ENCODE data around the gene PARP1. TPM values are rescaled to one million over a fixed set of nuclear protein-coding genes. Genes with fewer than 3 reads are reported as not detected.

The PARP1 gene
- total and polyA plus RNA-seq, 2 experiments from 2014 or later = 46.2 to 70.4 TPM

- in situ Hi-C loops (cut with MboI) = no loop called here
- Histone ChIP-seq H3F3A (ENCODE audit: insufficient read depth) (no peaks in the 10 kb centered on the region), H4K20me1 (ENCODE audit: insufficient read depth) (no peaks in the 10 kb centered on the region), H2AFZ (no peak overlapping the region), H3K79me2 (ENCODE audit: insufficient read depth) (no peaks in the 10 kb centered on the region), H3K27ac (no peak overlapping the region), H3K9ac (no peak overlapping the region), H3K36me3 (ENCODE audit: low read depth) (no peaks in the 10 kb centered on the region), H3K4me1 (ENCODE audit: insufficient read depth) (no peaks in the 10 kb centered on the region), H3K9me3 (ENCODE audit: low read depth) (no peaks in the 10 kb centered on the region), H3K4me3 (no peak overlapping the region), H3K4me2 (ENCODE audit: unreplicated experiment) (no peak overlapping the region), H3K27me3 (replicated peaks; ENCODE audit: insufficient read depth) (peaks cover 31% of the 10 kb centered on the region), H3K9me2 (ENCODE audit: insufficient read depth) (no peaks in the 10 kb centered on the region)
- WGBS, 2 experiments (ENCODE audit: low coverage in 1 of 2, low lambda C conversion rate in 2 of 2, missing lambda C conversion rate in 2 of 2) = 42 to 44% methylated on average over 3 of the region's 3 CpGs
- DNase-seq = no peak
- TF ChIP-seq EZH2 (IDR thresholded peaks at IDR 0.05; ENCODE audit: insufficient read depth, poor library complexity, severe bottlenecking) (no peak), EZH2phosphoT487 (IDR thresholded peaks at IDR 0.05; ENCODE audit: insufficient read depth, low read depth) (no peak)
These were observed 13.0 kb upstream of the PARP1 start for GRCh38 chr1:226420897-226421296.

GRCh38 chr1:226420328-226420727 is 12.4 kb upstream of the PARP1 start:
- Histone ChIP-seq H3K79me2 (ENCODE audit: insufficient read depth) (no peaks in the 10 kb centered on the region), H3F3A (ENCODE audit: insufficient read depth) (no peaks in the 10 kb centered on the region), H3K27me3 (replicated peaks; ENCODE audit: insufficient read depth) (peaks cover 26% of the 10 kb centered on the region), H3K9me2 (ENCODE audit: insufficient read depth) (no peaks in the 10 kb centered on the region), H4K20me1 (ENCODE audit: insufficient read depth) (no peaks in the 10 kb centered on the region), H2AFZ (no peak overlapping the region), H3K36me3 (ENCODE audit: low read depth) (no peaks in the 10 kb centered on the region), H3K27ac (no peak overlapping the region), H3K4me1 (ENCODE audit: insufficient read depth) (no peaks in the 10 kb centered on the region), H3K4me3 (no peak overlapping the region), H3K9ac (no peak overlapping the region), H3K4me2 (ENCODE audit: unreplicated experiment) (no peak overlapping the region), H3K9me3 (ENCODE audit: low read depth) (no peaks in the 10 kb centered on the region)
- in situ Hi-C loops (cut with MboI) = no loop called here
- DNase-seq = no peak
- no peak for TF ChIP-seq EZH2 (IDR thresholded peaks at IDR 0.05; ENCODE audit: insufficient read depth, poor library complexity, severe bottlenecking)
- TF ChIP-seq EZH2phosphoT487 (IDR thresholded peaks at IDR 0.05; ENCODE audit: insufficient read depth, low read depth) = no peak
- 79 to 82% methylated on average over 5 of the region's 5 CpGs for WGBS, 2 experiments (ENCODE audit: low coverage in 1 of 2, low lambda C conversion rate in 2 of 2, missing lambda C conversion rate in 2 of 2)

- H3K36me3 ChIP-seq (ENCODE audit: low read depth) = no peaks in the 10 kb centered on the region
- H3K4me1 ChIP-seq (ENCODE audit: insufficient read depth) = no peaks in the 10 kb centered on the region
- no peak overlapping the region for H3K27ac ChIP-seq
- TF ChIP-seq EZH2 (IDR thresholded peaks at IDR 0.05; ENCODE audit: insufficient read depth, poor library complexity, severe bottlenecking) (no peak), EZH2phosphoT487 (IDR thresholded peaks at IDR 0.05; ENCODE audit: insufficient read depth, low read depth) (no peak)
- DNase-seq = peak; percentile 23
- peaks cover 18% of the 10 kb centered on the region for H3K27me3 ChIP-seq (replicated peaks; ENCODE audit: insufficient read depth)
- 6 to 7% methylated on average over 11 of the region's 11 CpGs for WGBS, 2 experiments (ENCODE audit: low coverage in 1 of 2, low lambda C conversion rate in 2 of 2, missing lambda C conversion rate in 2 of 2)
- in situ Hi-C loops (cut with MboI) = no loop called here
- H3K9ac ChIP-seq = no peak overlapping the region
- no peak overlapping the region for H3K4me3 ChIP-seq
- H2AFZ ChIP-seq = no peak overlapping the region
- H4K20me1 ChIP-seq (ENCODE audit: insufficient read depth) = no peaks in the 10 kb centered on the region
- H3K9me3 ChIP-seq (ENCODE audit: low read depth) = no peaks in the 10 kb centered on the region
- no peaks in the 10 kb centered on the region for H3K9me2 ChIP-seq (ENCODE audit: insufficient read depth)
- no peaks in the 10 kb centered on the region for H3F3A ChIP-seq (ENCODE audit: insufficient read depth)
- H3K79me2 ChIP-seq (ENCODE audit: insufficient read depth) = no peaks in the 10 kb centered on the region
- H3K4me2 ChIP-seq (ENCODE audit: unreplicated experiment) = no peak overlapping the region
These were observed 11.6 kb upstream of the PARP1 start for GRCh38 chr1:226419284-226420029.

GRCh38 chr1:226417830-226418546 is 10.1 kb upstream of the PARP1 start:
- Histone ChIP-seq H3K4me1 (ENCODE audit: insufficient read depth) (no peaks in the 10 kb centered on the region), H3K4me3 (no peak overlapping the region), H4K20me1 (ENCODE audit: insufficient read depth) (no peaks in the 10 kb centered on the region), H3K36me3 (ENCODE audit: low read depth) (no peaks in the 10 kb centered on the region), H3K4me2 (ENCODE audit: unreplicated experiment) (no peak overlapping the region), H2AFZ (no peak overlapping the region), H3K27me3 (replicated peaks; ENCODE audit: insufficient read depth) (peaks cover 9% of the 10 kb centered on the region), H3F3A (ENCODE audit: insufficient read depth) (no peaks in the 10 kb centered on the region), H3K9me2 (ENCODE audit: insufficient read depth) (no peaks in the 10 kb centered on the region), H3K79me2 (ENCODE audit: insufficient read depth) (no peaks in the 10 kb centered on the region), H3K27ac (no peak overlapping the region), H3K9me3 (ENCODE audit: low read depth) (no peaks in the 10 kb centered on the region), H3K9ac (no peak overlapping the region)
- in situ Hi-C loops (cut with MboI) = no loop called here
- WGBS, 2 experiments (ENCODE audit: low coverage in 1 of 2, low lambda C conversion rate in 2 of 2, missing lambda C conversion rate in 2 of 2) = 70 to 72% methylated on average over 4 of the region's 4 CpGs
- DNase-seq = no peak
- TF ChIP-seq EZH2 (IDR thresholded peaks at IDR 0.05; ENCODE audit: insufficient read depth, poor library complexity, severe bottlenecking) (no peak), EZH2phosphoT487 (IDR thresholded peaks at IDR 0.05; ENCODE audit: insufficient read depth, low read depth) (no peak)
